ENCODE measurements around the gene LMF1. TPM values are rescaled to one million over a fixed set of nuclear protein-coding genes. Genes with fewer than 3 reads are reported as not detected.

The LMF1 gene
- total RNA-seq, 2 donors from 2014 or later: 47.1 to 49.3 TPM

DNA sequence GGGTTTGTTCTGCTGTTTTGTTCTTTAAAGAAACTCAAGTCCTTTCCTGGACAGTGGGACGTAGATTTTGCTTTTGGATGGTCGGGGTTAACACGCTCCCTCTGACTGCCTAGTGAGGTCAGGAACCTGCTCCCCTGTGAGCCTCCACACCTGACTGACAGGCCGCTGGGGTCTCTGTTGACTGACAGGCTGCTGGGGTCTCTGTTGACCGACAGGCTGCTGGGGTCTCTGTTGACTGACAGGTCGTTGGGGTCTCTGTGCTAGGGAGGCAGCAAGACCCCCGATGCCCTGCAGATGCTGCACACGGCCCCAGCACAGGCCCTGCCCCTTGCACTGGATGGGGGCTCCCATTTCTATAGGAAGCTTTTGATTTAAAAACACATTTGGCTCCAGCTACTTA, 33.5 kb downstream of the LMF1 start:
- TF ChIP-seq, protein P1, sequence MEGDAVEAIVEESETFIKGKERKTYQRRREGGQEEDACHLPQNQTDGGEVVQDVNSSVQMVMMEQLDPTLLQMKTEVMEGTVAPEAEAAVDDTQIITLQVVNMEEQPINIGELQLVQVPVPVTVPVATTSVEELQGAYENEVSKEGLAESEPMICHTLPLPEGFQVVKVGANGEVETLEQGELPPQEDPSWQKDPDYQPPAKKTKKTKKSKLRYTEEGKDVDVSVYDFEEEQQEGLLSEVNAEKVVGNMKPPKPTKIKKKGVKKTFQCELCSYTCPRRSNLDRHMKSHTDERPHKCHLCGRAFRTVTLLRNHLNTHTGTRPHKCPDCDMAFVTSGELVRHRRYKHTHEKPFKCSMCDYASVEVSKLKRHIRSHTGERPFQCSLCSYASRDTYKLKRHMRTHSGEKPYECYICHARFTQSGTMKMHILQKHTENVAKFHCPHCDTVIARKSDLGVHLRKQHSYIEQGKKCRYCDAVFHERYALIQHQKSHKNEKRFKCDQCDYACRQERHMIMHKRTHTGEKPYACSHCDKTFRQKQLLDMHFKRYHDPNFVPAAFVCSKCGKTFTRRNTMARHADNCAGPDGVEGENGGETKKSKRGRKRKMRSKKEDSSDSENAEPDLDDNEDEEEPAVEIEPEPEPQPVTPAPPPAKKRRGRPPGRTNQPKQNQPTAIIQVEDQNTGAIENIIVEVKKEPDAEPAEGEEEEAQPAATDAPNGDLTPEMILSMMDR (IDR thresholded peaks at IDR 0.05): no peak
- Histone ChIP-seq H3K4me3 (no peak overlapping the region), H3K36me3 (peaks cover 8% of the 10 kb centered on the region), H3K27ac (no peak overlapping the region), H3K27me3 (replicated peaks; ENCODE audit: insufficient read depth) (no peaks in the 10 kb centered on the region), H3K4me1 (ENCODE audit: control insufficient read depth in 1 of 2, low read depth in 2 of 2) (no peaks in the 10 kb centered on the region), H3K9me3 (peaks cover 4% of the 10 kb centered on the region)
- ATAC-seq (ENCODE audit: insufficient number of reproducible peaks, low FRiP score, low read depth) (no peak), DNase-seq (ENCODE audit: low spot score) (no peak)

DNA sequence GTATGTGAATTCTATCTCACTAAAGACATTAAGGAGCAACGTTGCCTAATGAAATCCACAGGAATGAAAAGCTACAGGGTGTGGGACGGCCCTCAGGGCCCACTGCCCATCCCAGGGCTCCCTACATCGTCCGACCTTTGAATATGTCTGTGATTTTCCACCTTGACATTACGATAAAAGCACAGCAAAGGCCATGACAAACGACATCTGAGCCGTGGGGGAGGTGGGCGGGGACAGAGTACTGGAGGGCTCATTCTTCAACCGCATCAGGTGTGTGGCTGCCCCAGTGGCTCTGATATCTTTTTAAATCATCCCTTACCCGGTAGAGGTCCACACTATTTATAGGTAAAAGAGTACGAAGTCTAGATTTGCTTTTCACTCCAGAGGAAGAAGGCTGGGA, 35.1 kb downstream of the LMF1 start:
- no peak for ATAC-seq (ENCODE audit: insufficient number of reproducible peaks, low FRiP score, low read depth)
- Histone ChIP-seq H3K9me3 (no peaks in the 10 kb centered on the region), H3K4me1 (ENCODE audit: control insufficient read depth in 1 of 2, low read depth in 2 of 2) (no peaks in the 10 kb centered on the region), H3K4me3 (no peak overlapping the region), H3K27me3 (replicated peaks; ENCODE audit: insufficient read depth) (no peaks in the 10 kb centered on the region), H3K36me3 (peaks cover 15% of the 10 kb centered on the region), H3K27ac (no peak overlapping the region)
- TF ChIP-seq, protein P1 (IDR thresholded peaks at IDR 0.05): no peak
- no peak for DNase-seq (ENCODE audit: low spot score)

DNA sequence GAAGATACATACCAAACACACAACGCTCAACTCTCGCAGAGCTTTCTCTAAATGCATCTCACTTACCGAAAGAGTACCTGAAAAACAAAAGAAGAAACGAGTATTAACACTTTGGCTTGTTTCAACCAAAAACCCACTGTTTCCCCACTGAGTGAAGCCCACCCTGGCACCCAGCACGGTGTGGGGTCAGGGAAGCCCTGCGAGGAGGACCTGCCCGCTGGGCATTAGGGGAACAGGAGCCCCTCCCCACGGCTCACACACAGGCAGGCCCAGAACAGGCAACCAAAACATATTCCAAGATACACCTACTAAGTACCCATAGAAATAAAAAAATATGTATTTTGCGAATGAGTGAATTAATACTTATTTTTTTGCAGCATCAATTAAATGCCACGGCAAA, 36.6 kb downstream of the LMF1 start:
- Histone ChIP-seq H3K4me3 (no peak overlapping the region), H3K36me3 (peaks cover 12% of the 10 kb centered on the region), H3K27ac (no peak overlapping the region), H3K9me3 (no peaks in the 10 kb centered on the region), H3K4me1 (ENCODE audit: control insufficient read depth in 1 of 2, low read depth in 2 of 2) (no peaks in the 10 kb centered on the region), H3K27me3 (replicated peaks; ENCODE audit: insufficient read depth) (no peaks in the 10 kb centered on the region)
- ATAC-seq (ENCODE audit: insufficient number of reproducible peaks, low FRiP score, low read depth) (no peak), DNase-seq (ENCODE audit: low spot score) (no peak)
- TF ChIP-seq, protein P1 (IDR thresholded peaks at IDR 0.05): no peak

DNA sequence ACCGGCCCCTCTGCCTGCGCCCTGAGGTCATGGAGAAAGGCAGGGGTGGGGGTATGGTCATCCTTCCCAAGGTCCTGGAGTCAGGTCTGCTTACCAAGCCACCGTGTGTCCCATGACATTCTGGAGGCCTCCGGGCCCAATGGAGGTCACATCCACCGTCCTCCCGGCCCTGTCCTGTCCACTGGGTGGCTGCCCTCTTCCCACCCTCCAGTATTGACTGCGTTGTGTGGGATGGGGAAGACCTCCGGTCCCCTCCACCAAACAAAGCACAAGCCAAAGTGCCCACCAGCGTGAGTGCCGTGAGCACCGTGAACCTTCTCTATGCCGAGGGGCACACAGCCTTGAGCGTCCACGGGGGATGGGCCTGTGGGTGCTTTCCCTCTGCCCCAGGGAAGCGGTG, 37.2 kb downstream of the LMF1 start:
- DNase-seq (ENCODE audit: low spot score): no peak
- no peak overlapping the region for H3K27ac ChIP-seq
- H3K27me3 ChIP-seq (replicated peaks; ENCODE audit: insufficient read depth): no peaks in the 10 kb centered on the region
- no peak overlapping the region for H3K4me3 ChIP-seq
- H3K9me3 ChIP-seq: no peaks in the 10 kb centered on the region
- TF ChIP-seq, protein P1 (IDR thresholded peaks at IDR 0.05): no peak
- no peak for ATAC-seq (ENCODE audit: insufficient number of reproducible peaks, low FRiP score, low read depth)
- no peaks in the 10 kb centered on the region for H3K4me1 ChIP-seq (ENCODE audit: control insufficient read depth in 1 of 2, low read depth in 2 of 2)
- peaks cover 12% of the 10 kb centered on the region for H3K36me3 ChIP-seq

- no peak for ATAC-seq (ENCODE audit: insufficient number of reproducible peaks, low FRiP score, low read depth)
- peaks cover 12% of the 10 kb centered on the region for H3K36me3 ChIP-seq
These were observed 37.9 kb downstream of the LMF1 start for GRCh38 chr16:932831-933330.

More at GRCh38 chr16:932831-933330, 37.9 kb downstream of the LMF1 start:
- no peaks in the 10 kb centered on the region for H3K27me3 ChIP-seq (replicated peaks; ENCODE audit: insufficient read depth)
- H3K4me1 ChIP-seq (ENCODE audit: control insufficient read depth in 1 of 2, low read depth in 2 of 2): no peaks in the 10 kb centered on the region
- DNase-seq (ENCODE audit: low spot score): no peak
- TF ChIP-seq, protein P1 (IDR thresholded peaks at IDR 0.05): no peak
- no peak overlapping the region for H3K4me3 ChIP-seq
- H3K27ac ChIP-seq: no peak overlapping the region
- H3K9me3 ChIP-seq: no peaks in the 10 kb centered on the region
